Left renal cortex interstitium (tissue), 4 donors: ENCODE data around the gene KIF5A. TPM values are rescaled to one million over a fixed set of nuclear protein-coding genes. Genes with fewer than 3 reads are reported as not detected.
"Not testable (repeated sequence)": the region's sequence is repeated elsewhere in the genome, so short reads cannot be mapped to it uniquely, and the experiment has no call there.

ENCODE experiments used
- DNase-seq, 4 donors: peaks; one replicate each; pipeline ENCODE4 v3.0.0-alpha.2; 2013; ENCODE audit warnings: low read depth in 4 of 4, low spot score in 2 of 4, missing footprints in 1 of 4
- polyA plus RNA-seq, 4 donors: library from polyadenylated mRNA; unstranded; fragments of 120-200 nt; gene quantifications; one replicate each; pipeline ENCODE4 v1.2.1, GENCODE V29; 2013; ENCODE audit not compliant: insufficient read length in 4 of 4

Gene KIF5A
- polyA plus RNA-seq, 4 donors, result 0.30 to 1.0 (median 0.54) TPM

DNA sequence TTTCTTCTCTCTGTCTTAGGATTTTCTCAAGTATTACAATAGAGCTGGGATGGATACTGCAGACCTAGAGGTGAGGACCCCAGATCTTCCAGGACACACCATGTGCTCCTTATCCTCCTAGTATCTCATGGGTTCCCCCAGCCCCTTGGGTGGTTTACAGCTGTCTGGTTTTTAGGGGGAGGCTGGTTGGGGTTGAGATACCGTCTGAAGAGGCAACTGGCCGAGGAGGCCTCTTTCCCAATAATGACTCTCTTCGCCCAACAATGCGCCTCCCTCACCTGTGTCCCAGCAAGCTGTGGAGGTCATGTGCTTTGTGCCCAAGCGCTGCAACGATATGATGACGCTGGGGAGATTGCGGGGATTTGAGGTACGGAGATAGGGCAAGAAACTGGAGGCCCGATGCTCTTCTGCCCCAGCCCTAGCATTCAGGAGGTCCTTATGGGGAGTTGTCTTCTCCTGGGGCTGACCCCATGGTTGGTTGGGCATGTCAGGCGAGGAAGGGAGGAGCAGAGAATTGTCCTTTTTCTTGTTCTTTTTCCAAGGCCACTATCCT lies 65.2 kb downstream of the KIF5A start:
- no peak for DNase-seq

DNA sequence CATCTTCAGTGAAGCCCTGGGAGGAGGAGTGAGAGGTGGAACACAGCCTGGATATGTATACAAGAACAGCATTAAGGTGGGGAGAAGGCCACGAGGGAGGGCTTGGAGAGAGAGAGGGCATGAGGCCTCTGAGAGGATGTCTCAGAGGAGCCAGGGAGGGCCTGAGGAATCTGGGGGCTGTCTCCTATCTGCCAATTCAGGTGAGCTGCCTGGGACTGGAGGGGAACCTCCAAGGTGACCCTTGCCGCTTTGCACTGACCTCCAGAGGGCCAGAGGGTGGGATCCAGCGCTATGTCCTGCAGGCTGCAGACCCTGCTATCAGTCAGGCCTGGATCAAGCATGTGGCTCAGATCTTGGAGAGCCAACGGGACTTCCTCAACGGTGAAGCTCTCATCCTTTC lies 65.8 kb downstream of the KIF5A start:
- DNase-seq, result no peak

DNA sequence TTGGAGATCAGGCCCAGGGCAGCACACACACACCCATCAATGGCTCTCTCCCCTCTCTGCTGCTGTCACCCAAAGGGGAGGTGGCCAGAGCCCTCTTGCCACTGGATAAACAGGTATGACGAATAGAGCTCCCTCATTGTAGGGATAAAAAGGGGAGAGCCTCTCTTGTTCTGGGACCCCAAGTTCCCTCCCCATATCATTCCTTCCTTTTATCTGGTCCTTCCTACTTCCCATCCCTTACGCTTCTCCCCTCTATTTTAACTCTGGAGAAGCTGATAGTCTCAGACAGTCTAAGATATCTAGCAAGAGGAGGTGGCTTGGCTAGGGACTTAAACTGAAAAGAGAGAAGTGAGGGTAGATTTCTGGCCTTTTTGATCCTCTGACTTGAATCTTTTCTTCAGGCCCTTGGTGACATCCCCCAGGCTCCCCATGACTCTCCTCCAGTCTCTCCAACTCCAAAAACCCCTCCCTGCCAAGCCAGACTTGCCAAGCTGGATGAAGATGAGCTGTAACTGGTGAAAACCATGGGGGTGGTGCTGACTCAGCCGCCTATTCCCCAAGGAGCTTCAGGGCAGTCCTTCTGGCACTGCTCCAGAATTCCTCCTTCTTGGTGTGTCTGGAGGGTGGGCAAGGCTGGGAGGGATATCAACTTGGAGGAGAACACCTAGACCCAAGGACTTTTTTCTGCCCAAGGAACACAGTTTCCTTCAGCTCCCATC lies 66.7 kb downstream of the KIF5A start:
- no peak for DNase-seq

GRCh38 chr12:57617942-57618341 lies 68.1 kb downstream of the KIF5A start:
- DNase-seq, result no peak

DNA sequence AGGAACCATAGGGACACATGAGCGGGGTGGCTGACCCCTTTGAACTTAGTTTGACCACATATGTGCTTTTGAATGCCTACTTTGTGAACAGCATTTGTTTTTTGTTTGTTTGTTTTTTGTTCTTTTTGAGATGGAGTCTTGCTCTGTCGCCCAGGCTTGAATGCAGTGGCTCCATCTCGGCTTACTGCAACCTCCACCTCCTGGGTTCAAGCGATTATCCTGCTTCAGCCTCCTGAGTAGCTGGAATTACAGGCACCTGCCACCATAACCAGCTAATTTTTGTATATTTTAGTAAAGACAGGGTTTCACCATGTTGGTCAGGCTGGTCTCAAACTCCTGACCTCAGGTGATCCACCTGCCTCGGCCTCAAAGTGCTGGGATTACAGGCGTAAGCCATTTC lies 68.6 kb downstream of the KIF5A start:
- not testable (repeated sequence) for DNase-seq

DNA sequence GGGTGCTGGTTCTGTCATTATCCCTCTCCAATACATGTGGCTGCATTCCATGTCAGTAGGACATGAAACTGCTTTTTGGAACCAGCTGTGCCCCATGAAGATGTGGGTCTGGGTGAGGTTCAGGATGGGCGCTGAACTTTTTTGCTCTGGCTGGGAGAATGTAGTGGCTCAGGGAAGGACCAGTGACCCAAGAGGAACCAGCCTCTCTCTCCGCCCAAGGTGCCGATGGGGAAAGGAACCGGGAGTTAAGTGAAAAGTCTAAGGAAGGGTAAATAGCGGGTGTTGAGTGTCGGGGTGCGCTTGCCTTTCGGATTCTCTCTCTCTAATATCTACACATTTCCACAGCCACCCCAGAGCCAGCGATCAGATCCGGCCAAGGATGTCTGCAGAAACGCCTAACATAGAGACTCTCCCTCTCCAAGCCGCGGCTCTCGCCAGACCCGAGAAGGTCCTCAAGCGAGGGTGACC lies 69.2 kb downstream of the KIF5A start:
- no peak for DNase-seq

GRCh38 chr12:57619434-57620244 lies 69.8 kb downstream of the KIF5A start:
- no peak for DNase-seq

GRCh38 chr12:57620245-57620935 lies 70.5 kb downstream of the KIF5A start:
- DNase-seq, result no peak

DNA sequence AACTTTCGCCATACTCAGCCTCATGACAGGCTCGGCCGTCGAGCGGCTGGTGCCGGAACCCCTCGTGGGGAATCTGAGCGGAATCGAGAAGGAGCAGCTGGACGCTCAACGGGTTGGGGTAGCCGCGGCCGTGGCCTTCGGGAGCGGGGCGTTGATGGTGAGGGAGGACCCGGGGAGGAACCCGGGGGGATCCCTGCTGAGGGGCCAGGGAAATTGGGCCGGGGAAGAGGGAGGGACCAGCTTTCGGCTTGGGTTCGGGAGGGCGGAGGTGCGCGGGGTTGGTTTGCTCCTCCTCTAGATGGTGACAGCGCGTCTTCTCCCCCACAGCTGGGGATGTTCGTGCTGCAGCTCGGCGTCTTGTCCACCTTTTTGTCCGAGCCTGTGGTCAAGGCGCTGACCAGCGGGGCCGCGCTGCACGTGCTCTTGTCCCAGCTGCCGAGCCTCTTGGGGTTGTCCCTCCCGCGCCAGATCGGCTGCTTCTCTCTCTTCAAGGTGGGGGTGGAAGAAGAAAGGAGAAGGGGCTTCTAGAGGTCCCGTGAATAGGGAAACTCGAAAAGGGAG lies 71.2 kb downstream of the KIF5A start:
- DNase-seq, result no peak

DNA sequence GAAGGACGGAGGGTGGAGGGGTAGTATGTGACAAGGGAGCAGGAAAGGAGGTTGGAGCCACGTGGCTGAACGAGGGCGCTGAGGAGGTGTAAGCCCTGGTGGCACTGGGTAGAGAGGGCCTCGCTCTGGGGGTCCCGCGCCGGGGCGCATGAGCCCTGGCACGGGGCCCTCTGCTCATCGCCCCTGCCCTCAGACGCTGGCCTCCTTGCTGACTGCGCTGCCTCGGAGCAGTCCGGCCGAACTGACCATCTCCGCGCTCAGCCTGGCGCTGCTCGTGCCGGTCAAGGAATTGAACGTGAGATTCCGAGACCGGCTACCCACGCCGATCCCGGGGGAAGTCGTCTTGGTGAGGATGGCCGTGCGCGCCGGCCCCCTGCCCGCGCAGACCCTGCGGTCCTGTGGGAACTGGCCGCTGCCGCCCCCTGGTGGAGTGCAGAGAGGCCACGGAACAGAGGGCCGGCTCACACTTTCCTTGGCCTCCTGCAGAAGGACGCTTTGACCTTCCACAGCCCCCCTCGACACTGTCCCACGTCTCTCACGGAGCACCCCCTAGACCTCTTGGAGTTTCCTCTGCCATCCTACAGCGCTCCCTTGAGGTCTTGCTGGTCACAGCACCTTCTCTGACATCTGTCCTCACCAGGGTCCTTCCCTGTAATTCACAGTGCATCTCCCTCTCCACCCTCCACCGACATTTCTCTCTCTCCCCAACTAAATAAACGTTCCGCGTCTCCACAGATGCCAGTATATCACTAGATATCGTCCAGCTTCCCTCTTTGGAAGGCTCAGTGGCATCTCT lies 71.9 kb downstream of the KIF5A start:
- no peak for DNase-seq

DNA sequence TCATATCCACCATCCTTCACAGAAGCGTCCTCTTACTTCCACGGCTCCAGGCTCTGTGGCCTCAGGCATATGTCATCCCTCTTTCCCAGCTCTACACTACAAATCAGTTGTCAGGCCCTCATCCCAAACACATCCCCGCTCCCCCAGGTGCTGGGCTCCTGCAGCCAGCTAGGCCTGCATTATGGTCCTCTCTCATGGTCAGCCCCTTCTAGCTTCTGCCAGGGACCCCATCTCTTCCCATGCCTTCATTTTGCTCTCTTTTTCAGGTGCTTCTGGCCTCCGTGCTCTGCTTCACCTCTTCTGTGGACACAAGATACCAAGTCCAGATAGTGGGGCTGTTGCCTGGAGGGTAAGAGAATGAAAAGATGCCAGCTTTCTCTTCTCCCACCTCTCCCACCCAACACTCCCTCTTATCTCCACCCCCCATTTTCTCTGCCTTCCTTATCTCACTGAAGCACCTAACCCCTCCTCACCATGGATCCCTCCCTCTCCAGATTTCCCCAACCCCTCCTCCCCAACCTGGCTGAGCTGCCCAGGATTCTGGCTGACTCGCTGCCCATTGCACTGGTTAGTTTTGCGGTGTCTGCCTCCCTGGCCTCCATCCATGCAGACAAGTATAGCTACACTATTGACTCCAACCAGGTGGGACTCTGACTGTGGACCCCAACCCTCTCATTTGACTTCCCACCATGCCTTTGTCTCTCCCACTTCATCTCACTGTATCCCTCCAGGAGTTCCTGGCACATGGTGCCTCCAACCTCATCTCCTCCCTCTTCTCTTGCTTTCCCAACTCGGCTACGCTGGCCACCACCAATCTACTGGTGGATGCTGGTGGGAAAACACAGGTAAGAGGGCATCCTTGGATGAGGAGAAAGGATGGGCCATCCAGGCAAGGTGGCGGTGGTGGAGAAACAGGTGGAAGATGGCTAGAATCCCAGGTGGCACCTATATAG lies 72.7 kb downstream of the KIF5A start:
- DNase-seq, result no peak

- no peak for DNase-seq
Measured at GRCh38 chr12:57623385-57623784, 73.5 kb downstream of the KIF5A start.

- DNase-seq, result no peak
Measured at GRCh38 chr12:57623811-57624390, 74.1 kb downstream of the KIF5A start.

- DNase-seq, result no peak
Measured at GRCh38 chr12:57624441-57625220, 74.8 kb downstream of the KIF5A start.

- DNase-seq, result no peak
Measured at GRCh38 chr12:57625261-57626032, 75.6 kb downstream of the KIF5A start.

GRCh38 chr12:57626111-57626920 lies 76.5 kb downstream of the KIF5A start:
- no peak for DNase-seq
